H9 (cell line): ENCODE measurements around the gene PHF21A. TPM values are rescaled to one million over a fixed set of nuclear protein-coding genes. Genes with fewer than 3 reads are reported as not detected.

Experiments
- DNase-seq: peaks from one replicate; pipeline ENCODE4 v3.0.0-alpha.2; 2017
- H2AFZ ChIP-seq: one replicate; pipeline ENCODE4 v1.6.1; 2013; ENCODE audit warnings: mild to moderate bottlenecking, low read length, control low read depth, moderate library complexity
- H2AK5ac ChIP-seq: 2 replicates; pipeline ENCODE4 v1.6.1; 2013; ENCODE audit warnings: low read length, control low read depth, mixed read lengths; ENCODE audit not compliant: insufficient read length
- H2BK120ac ChIP-seq: one replicate; pipeline ENCODE4 v1.6.1; 2013; ENCODE audit warnings: low read depth, mild to moderate bottlenecking, low read length, control low read depth, inconsistent platforms; ENCODE audit not compliant: poor library complexity, severe bottlenecking
- H2BK12ac ChIP-seq: 2 replicates; pipeline ENCODE4 v1.6.1; 2013; ENCODE audit warnings: low read length, control low read depth, mixed read lengths, low read depth; ENCODE audit not compliant: insufficient read length
- H2BK15ac ChIP-seq: 2 replicates; pipeline ENCODE4 v1.6.1; 2013; ENCODE audit warnings: low read depth, low read length, control low read depth
- H2BK20ac ChIP-seq: one replicate; pipeline ENCODE4 v1.6.1; 2013; ENCODE audit warnings: low read depth, mild to moderate bottlenecking, low read length, control low read depth, inconsistent platforms; ENCODE audit not compliant: poor library complexity, severe bottlenecking
- H2BK5ac ChIP-seq: 2 replicates; pipeline ENCODE4 v1.6.1; 2013; ENCODE audit warnings: low read length, control low read depth, mixed read lengths; ENCODE audit not compliant: insufficient read length
- H3K14ac ChIP-seq: 2 replicates; pipeline ENCODE4 v1.6.1; 2013; ENCODE audit warnings: low read length, control low read depth; ENCODE audit not compliant: insufficient read depth
- H3K18ac ChIP-seq: 2 replicates; pipeline ENCODE4 v1.6.1; 2013; ENCODE audit warnings: low read depth, mild to moderate bottlenecking, mixed read lengths, low read length, control low read depth; ENCODE audit not compliant: insufficient read length
- H3K23ac ChIP-seq: 2 replicates; pipeline ENCODE4 v1.6.1; 2013; ENCODE audit warnings: low read length, control low read depth, mixed read lengths, low read depth; ENCODE audit not compliant: insufficient read length
- H3K23me2 ChIP-seq: 2 replicates; pipeline ENCODE4 v1.6.1; 2013; ENCODE audit warnings: low read depth, mild to moderate bottlenecking, mixed read lengths, low read length, control low read depth; ENCODE audit not compliant: insufficient read length, poor library complexity, severe bottlenecking
- H3K27ac ChIP-seq: 2 replicates; pipeline ENCODE4 v1.5.1; 2013; ENCODE audit warnings: low read length, control low read depth, mixed read lengths, low read depth; ENCODE audit not compliant: insufficient read length
- H3K27me3 ChIP-seq: 2 replicates; pipeline ENCODE4 v1.6.1; 2013; ENCODE audit warnings: low read length, control low read depth, inconsistent platforms; ENCODE audit not compliant: insufficient read depth
- H3K4ac ChIP-seq: 2 replicates; pipeline ENCODE4 v1.6.1; 2013; ENCODE audit warnings: low read depth, mild to moderate bottlenecking, control low read depth, inconsistent platforms, low read length, moderate library complexity
- H3K4me1 ChIP-seq: 2 replicates; pipeline ENCODE4 v1.6.1; 2013; ENCODE audit warnings: low read length, control low read depth, inconsistent platforms; ENCODE audit not compliant: insufficient read depth
- H3K4me2 ChIP-seq: 2 replicates; pipeline ENCODE4 v1.6.1; 2013; ENCODE audit warnings: low read length, control low read depth, mixed read lengths; ENCODE audit not compliant: insufficient read length, insufficient read depth
- H3K56ac ChIP-seq: 2 replicates; pipeline ENCODE4 v1.6.1; 2013; ENCODE audit warnings: low read depth, mild to moderate bottlenecking, mixed read lengths, low read length, control low read depth; ENCODE audit not compliant: insufficient read length
- H3K79me1 ChIP-seq: 2 replicates; pipeline ENCODE4 v1.6.1; 2013; ENCODE audit warnings: low read depth, mild to moderate bottlenecking, moderate library complexity, low read length, control low read depth, inconsistent platforms; ENCODE audit not compliant: insufficient read depth, poor library complexity, severe bottlenecking
- H3K79me2 ChIP-seq: 2 replicates; pipeline ENCODE4 v1.6.1; 2013; ENCODE audit warnings: low read length, control low read depth, inconsistent platforms; ENCODE audit not compliant: insufficient read depth
- H3K9ac ChIP-seq: 2 replicates; pipeline ENCODE4 v1.6.1; 2013; ENCODE audit warnings: low read length, control low read depth, mixed read lengths; ENCODE audit not compliant: insufficient read length; ENCODE audit errors: extremely low read depth
- H3K9me3 ChIP-seq: one replicate; pipeline ENCODE4 v1.6.1; 2013; ENCODE audit warnings: low read depth, low read length, inconsistent platforms; ENCODE audit not compliant: control insufficient read depth
- H3T11ph ChIP-seq: one replicate; pipeline ENCODE4 v1.6.1; 2013; ENCODE audit warnings: mild to moderate bottlenecking, low read length, control low read depth, inconsistent platforms
- H4K20me1 ChIP-seq: one replicate; pipeline ENCODE4 v1.6.1; 2013; ENCODE audit not compliant: control insufficient read depth, insufficient read length, insufficient read depth
- H4K5ac ChIP-seq: 2 replicates; pipeline ENCODE4 v1.6.1; 2013; ENCODE audit warnings: low read depth, mild to moderate bottlenecking, mixed read lengths, low read length, control low read depth; ENCODE audit not compliant: insufficient read length
- H4K8ac ChIP-seq: replicated peaks from 2 replicates; pipeline ENCODE4 v1.6.1; 2013; ENCODE audit warnings: low read length, control low read depth, mixed read lengths, low read depth; ENCODE audit not compliant: insufficient read length
- H4K91ac ChIP-seq: 2 replicates; pipeline ENCODE4 v1.6.1; 2013; ENCODE audit warnings: low read depth, mild to moderate bottlenecking, moderate library complexity, mixed read lengths, low read length, control low read depth; ENCODE audit not compliant: insufficient read length
- H3K27ac Mint-ChIP-seq, 3 experiments: 2 replicates in 2 of 3; 3 replicates in 1 of 3; pipeline ENCODE4 v1.8.0; 2020 to 2021; ENCODE audit warnings: mixed read lengths in 3 of 3, mild to moderate bottlenecking in 1 of 3, moderate library complexity in 1 of 3
- H3K27me3 Mint-ChIP-seq: 2 replicates; pipeline ENCODE4 v1.8.0; 2021; ENCODE audit warnings: low read depth, mild to moderate bottlenecking, moderate library complexity, mixed read lengths
- H3K36me3 Mint-ChIP-seq, 3 experiments: 2 replicates in 2 of 3; 3 replicates in 1 of 3; pipeline ENCODE4 v1.8.0; 2020 to 2021; ENCODE audit warnings: low read depth in 3 of 3, mixed read lengths in 3 of 3; ENCODE audit not compliant: insufficient read depth in 1 of 3
- H3K4me1 Mint-ChIP-seq, 2 experiments: 2 replicates each; pipeline ENCODE4 v1.8.0; 2020; ENCODE audit warnings: mixed read lengths in 2 of 2
- H3K4me3 Mint-ChIP-seq, 2 experiments: 2 replicates in 1 of 2; 3 replicates in 1 of 2; pipeline ENCODE4 v1.8.0; 2020 to 2021; ENCODE audit warnings: mild to moderate bottlenecking in 2 of 2, mixed read lengths in 2 of 2, moderate library complexity in 1 of 2
- H3K9me3 Mint-ChIP-seq, 2 experiments: 2 replicates in 1 of 2; 3 replicates in 1 of 2; pipeline ENCODE4 v1.8.0; 2020; ENCODE audit warnings: mild to moderate bottlenecking in 2 of 2, mixed read lengths in 2 of 2, moderate library complexity in 1 of 2
- CTCF ChIP-seq: fragments of 200-600 bp; sonication (generic); conservative IDR thresholded peaks from 3 replicates; pipeline ENCODE4 v1.8.0; 2021; ENCODE audit warnings: antibody characterized with exemption, mild to moderate bottlenecking
- WGBS: extraction: QIAGEN DNeasy Blood & Tissue Kit; methylation state at CpG from one replicate; pipeline ENCODE4 v1.1.7; 2013; ENCODE audit warnings: missing lambda C conversion rate, low lambda C conversion rate, mixed read lengths; ENCODE audit not compliant: insufficient read length; ENCODE audit errors: extremely low coverage; 5-methylcytosine and 5-hydroxymethylcytosine counted together
- total RNA-seq: library from RNA; stranded (reverse); gene quantifications from 2 replicates; pipeline ENCODE4 v1.2.1, GENCODE V29; 2021

PHF21A gene
- total RNA-seq, 1 experiment from 2014 or later, result 33.8 TPM

DNA sequence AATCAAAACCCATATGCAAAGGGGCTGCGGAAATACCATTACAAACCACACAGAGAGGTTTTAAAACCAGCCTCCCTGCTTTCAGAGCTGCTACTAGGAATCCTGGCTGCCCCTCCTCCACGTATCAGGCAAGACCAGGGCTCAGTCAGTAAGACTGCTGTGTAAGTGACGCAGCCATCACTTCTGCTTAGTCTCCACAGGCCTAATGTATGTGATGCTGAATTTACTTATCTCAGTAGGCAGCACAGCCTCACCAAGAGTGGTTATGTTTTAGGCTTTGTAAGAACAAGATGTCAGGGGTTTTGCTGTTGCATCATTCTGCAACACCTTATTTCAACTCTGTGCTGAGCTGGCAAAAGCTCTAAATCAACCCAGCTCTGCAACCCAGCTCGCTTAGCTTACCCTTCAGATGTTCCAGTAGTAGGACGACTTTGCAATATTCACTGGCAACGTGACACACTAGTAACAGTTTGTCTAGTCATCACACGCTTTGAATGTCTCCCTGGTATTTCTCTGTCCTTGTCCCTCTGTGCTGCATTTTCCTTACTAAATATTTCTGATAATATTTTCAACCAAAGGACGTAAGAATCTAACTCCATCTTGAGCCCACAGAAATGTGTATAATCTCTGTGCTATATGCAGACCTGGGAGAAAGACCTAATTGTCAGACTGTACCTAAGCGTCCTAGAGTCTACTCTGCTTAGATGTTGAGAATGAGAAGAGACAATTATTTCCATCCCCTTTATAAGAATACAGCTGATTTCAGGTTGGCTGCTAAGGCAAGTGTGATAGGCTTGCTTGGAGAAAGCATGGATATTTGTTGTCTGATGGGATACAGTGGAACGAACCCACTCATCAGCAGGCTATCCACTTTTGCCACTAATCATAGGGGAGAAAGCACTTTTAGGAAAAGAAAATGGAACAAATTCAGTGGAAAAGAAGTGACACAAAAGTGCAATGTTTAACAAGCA lies 126.6 kb downstream of the PHF21A start:
- Histone ChIP-seq H2AK5ac (no peak overlapping the region), H2BK5ac (no peak overlapping the region), H4K20me1 (no peaks in the 10 kb centered on the region), H4K8ac (no peak overlapping the region), H2BK15ac (no peak overlapping the region), H3K27ac (peak overlapping the region; percentile 69), H4K5ac (no peak overlapping the region), H3T11ph (no peak overlapping the region), H3K4me2 (peak overlapping the region; percentile 7), H3K9ac (no peak overlapping the region), H2BK12ac (no peak overlapping the region), H2BK120ac (no peak overlapping the region), H3K23ac (no peak overlapping the region), H2AFZ (no peak overlapping the region), H3K9me3 (no peaks in the 10 kb centered on the region), H2BK20ac (no peak overlapping the region), H3K79me1 (no peaks in the 10 kb centered on the region), H3K79me2 (peaks cover under 1% of the 10 kb centered on the region; the same call in 1 of the 2 replicates), H3K27me3 (no peaks in the 10 kb centered on the region), H3K23me2 (no peaks in the 10 kb centered on the region), H3K18ac (no peak overlapping the region), H3K56ac (no peak overlapping the region), H3K4me1 (peaks cover 16% of the 10 kb centered on the region; the same call in 1 of the 2 replicates), H3K4ac (no peak overlapping the region), H3K14ac (no peak overlapping the region), H4K91ac (no peak overlapping the region)
- H3K27me3 Mint-ChIP-seq, result no peaks in the 10 kb centered on the region
- DNase-seq, result peak; percentile 60
- peaks cover 54 to 58% of the 10 kb centered on the region in 2 experiments for H3K4me1 Mint-ChIP-seq
- H3K36me3 Mint-ChIP-seq, result no peaks in the 10 kb centered on the region
- no peak for TF ChIP-seq CTCF
- peak overlapping the region in 1 of 2 experiments; percentile 22; a peak in 1 of 5 replicates for H3K4me3 Mint-ChIP-seq
- H3K9me3 Mint-ChIP-seq, result no peaks in the 10 kb centered on the region
- WGBS, result no CpG with 5 or more reads among the region's 10 CpGs
- peak overlapping the region; percentile 51 to 96 (median 88) for H3K27ac Mint-ChIP-seq
